HEK293T (cell line): ENCODE results near the gene STXBP2.

Experiments
- CTCF ChIA-PET: fragments of 350-600 bp; formaldehyde crosslinking; extraction: SDS; loops from one replicate; lab custom pipeline; 2021; ENCODE audit warnings: antibody characterized with exemption, inconsistent platforms; lab: Yijun Ruan, JAX
- POLR2A ChIA-PET: fragments of 350-600 bp; formaldehyde crosslinking; extraction: SDS; loops from one replicate; lab custom pipeline; 2020; ENCODE audit warnings: antibody characterized with exemption, inconsistent platforms; lab: Yijun Ruan, JAX
- DNase-seq: peaks from one replicate; pipeline ENCODE4 v3.0.0; 2012; ENCODE audit warnings: mixed read lengths; ENCODE audit errors: extremely low spot score
- ARNT ChIP-seq: fragments of 450-650 bp; IDR thresholded peaks from 2 replicates; pipeline ENCODE4 v1.6.1; 2017; ENCODE audit warnings: mild to moderate bottlenecking
- BHLHE40 ChIP-seq: fragments of 450-650 bp; IDR thresholded peaks from 2 replicates; pipeline ENCODE4 v1.6.1; 2016; ENCODE audit warnings: mild to moderate bottlenecking, moderate library complexity, borderline replicate concordance
- CTBP1 ChIP-seq: fragments of 450-650 bp; IDR thresholded peaks from 2 replicates; pipeline ENCODE4 v1.6.1; 2016; ENCODE audit warnings: borderline replicate concordance
- ELF4 ChIP-seq: fragments of 450-650 bp; IDR thresholded peaks from 2 replicates; pipeline ENCODE4 v1.6.1; 2017; ENCODE audit warnings: antibody characterized with exemption
- FOXA1 ChIP-seq: fragments of 450-650 bp; IDR thresholded peaks from 2 replicates; pipeline ENCODE4 v1.6.1; 2016; ENCODE audit warnings: mild to moderate bottlenecking
- FOXK2 ChIP-seq: fragments of 450-650 bp; IDR thresholded peaks from 2 replicates; pipeline ENCODE4 v1.6.1; 2016; ENCODE audit warnings: mild to moderate bottlenecking
- FOXM1 ChIP-seq: fragments of 450-650 bp; IDR thresholded peaks from 2 replicates; pipeline ENCODE4 v1.6.1; 2017; ENCODE audit warnings: mild to moderate bottlenecking, borderline replicate concordance
- HDGF ChIP-seq: fragments of 450-650 bp; IDR thresholded peaks from 2 replicates; pipeline ENCODE4 v1.6.1; 2017; ENCODE audit warnings: antibody characterized with exemption, borderline replicate concordance
- L3MBTL2 ChIP-seq: fragments of 450-650 bp; conservative IDR thresholded peaks from 2 replicates; pipeline ENCODE4 v1.6.1; 2016; ENCODE audit warnings: mild to moderate bottlenecking
- LEF1 ChIP-seq: fragments of 450-650 bp; IDR thresholded peaks from 2 replicates; pipeline ENCODE4 v1.6.1; 2017; ENCODE audit warnings: mild to moderate bottlenecking, borderline replicate concordance
- NFRKB ChIP-seq: fragments of 450-650 bp; IDR thresholded peaks from 2 replicates; pipeline ENCODE4 v1.6.1; 2016; ENCODE audit warnings: mild to moderate bottlenecking, moderate library complexity
- PKNOX1 ChIP-seq: fragments of 450-650 bp; IDR thresholded peaks from 2 replicates; pipeline ENCODE4 v1.6.1; 2016
- SP1 ChIP-seq: fragments of 450-650 bp; IDR thresholded peaks from 2 replicates; pipeline ENCODE4 v1.6.1; 2017
- SUZ12 ChIP-seq: fragments of 450-650 bp; IDR thresholded peaks from 2 replicates; pipeline ENCODE4 v1.6.1; 2016; ENCODE audit warnings: mild to moderate bottlenecking
- TARDBP ChIP-seq: fragments of 450-650 bp; IDR thresholded peaks from 2 replicates; pipeline ENCODE4 v1.6.1; 2016
- ZNF384 ChIP-seq: fragments of 450-650 bp; IDR thresholded peaks from 2 replicates; pipeline ENCODE4 v1.6.1; 2016

Gene STXBP2

DNA sequence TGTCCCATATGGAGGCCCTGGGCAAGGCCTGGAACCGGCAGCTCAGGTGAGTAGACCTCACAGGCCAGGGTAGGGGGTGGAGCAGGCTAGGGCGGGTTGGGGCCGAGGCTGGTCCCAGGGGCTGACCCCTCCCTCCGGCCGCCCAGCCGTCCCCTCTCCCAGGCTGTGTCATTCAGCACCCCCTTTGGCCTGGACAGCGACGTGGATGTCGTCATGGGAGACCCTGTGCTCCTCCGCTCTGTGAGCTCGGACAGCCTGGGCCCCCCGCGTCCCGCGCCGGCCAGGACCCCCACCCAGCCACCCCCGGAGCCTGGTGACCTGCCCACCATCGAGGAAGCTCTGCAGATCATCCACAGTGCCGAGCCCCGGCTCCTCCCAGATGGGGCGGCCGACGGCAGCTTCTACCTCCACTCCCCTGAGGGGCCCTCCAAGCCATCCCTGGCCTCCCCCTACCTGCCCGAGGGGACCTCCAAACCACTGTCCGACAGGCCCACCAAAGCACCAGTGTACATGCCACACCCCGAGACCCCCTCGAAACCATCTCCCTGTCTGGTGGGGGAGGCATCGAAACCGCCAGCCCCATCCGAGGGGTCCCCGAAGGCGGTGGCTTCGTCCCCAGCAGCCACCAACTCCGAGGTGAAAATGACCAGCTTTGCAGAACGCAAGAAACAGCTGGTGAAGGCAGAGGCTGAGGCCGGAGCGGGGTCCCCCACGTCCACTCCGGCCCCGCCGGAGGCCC, 25.2 kb upstream of the STXBP2 start:
- POLR2A ChIA-PET = no interaction called here
- no peak for DNase-seq
- CTCF ChIA-PET = no interaction called here
- no peak for TF ChIP-seq CTBP1
- no peak for TF ChIP-seq ARNT
- TF ChIP-seq TARDBP = no peak
- TF ChIP-seq SP1 = no peak
- no peak for TF ChIP-seq L3MBTL2

GRCh38 chr19:7612282-7613274, 24.3 kb upstream of the STXBP2 start:
- CTCF ChIA-PET = no interaction called here
- TF ChIP-seq FOXM1 = no peak
- TF ChIP-seq SUZ12 = no peak
- no peak for TF ChIP-seq PKNOX1
- no peak for TF ChIP-seq FOXK2
- TF ChIP-seq TARDBP = no peak
- no peak for TF ChIP-seq ZNF384
- TF ChIP-seq CTBP1 = no peak
- no peak for TF ChIP-seq HDGF
- TF ChIP-seq NFRKB = no peak
- TF ChIP-seq LEF1 = no peak
- TF ChIP-seq L3MBTL2 = no peak
- TF ChIP-seq FOXA1 = no peak
- DNase-seq = no peak
- POLR2A ChIA-PET = no interaction called here

GRCh38 chr19:7614859-7615741, 21.8 kb upstream of the STXBP2 start:
- no peak for DNase-seq
- TF ChIP-seq L3MBTL2 = no peak
- ChIA-PET POLR2A (no interaction called here), CTCF (no interaction called here)

DNA sequence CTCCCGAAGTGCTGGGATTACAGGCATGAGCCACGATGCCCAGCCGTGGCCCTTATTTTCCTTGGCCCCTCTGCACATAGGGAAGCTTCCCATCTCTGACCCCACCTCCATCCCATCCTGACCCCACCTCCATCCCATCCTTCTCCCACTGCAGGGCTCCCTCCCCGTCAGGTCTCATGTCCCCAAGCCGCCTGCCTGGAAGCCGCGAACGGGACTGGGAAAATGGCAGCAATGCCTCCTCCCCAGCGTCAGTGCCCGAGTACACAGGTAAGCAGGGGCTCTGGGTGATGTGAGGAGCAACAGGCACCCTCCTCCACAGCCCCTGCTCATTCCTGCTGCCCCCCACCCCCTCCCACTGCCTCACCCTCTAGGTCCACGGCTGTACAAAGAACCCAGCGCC, 19.7 kb upstream of the STXBP2 start:
- CTCF ChIA-PET = no interaction called here
- DNase-seq = no peak
- TF ChIP-seq L3MBTL2 = no peak
- TF ChIP-seq NFRKB = no peak
- no peak for TF ChIP-seq SP1
- TF ChIP-seq LEF1 = no peak
- no peak for TF ChIP-seq FOXA1
- POLR2A ChIA-PET = interaction anchor here (2.2 kb wide), 1 partner anchor 12 kb away, joined by 8 read pairs; the partner anchor contains the start of genes PET100 and XAB2

DNA sequence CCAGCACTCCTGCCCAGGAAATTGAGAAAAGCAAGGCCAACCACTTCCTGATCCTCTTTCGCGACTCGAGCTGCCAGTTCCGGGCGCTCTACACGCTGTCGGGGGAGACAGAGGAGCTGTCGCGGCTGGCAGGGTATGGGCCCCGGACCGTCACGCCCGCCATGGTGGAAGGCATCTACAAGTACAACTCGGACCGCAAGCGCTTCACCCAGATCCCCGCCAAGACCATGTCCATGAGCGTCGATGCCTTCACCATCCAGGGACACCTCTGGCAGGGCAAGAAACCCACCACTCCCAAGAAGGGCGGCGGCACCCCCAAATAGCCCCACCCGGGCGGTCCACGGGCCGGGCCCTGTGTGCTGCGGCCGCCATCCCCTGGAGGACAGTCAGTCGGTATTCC, 19.2 kb upstream of the STXBP2 start:
- ChIA-PET POLR2A (interaction anchor here (0.9 to 2.2 kb wide), 2 partner anchors 9 to 12 kb away, joined by 3 to 8 read pairs; partner anchors contain the start of genes PET100 and XAB2), CTCF (no interaction called here)
- DNase-seq = no peak
- TF ChIP-seq FOXM1 (no peak), FOXK2 (no peak), ARNT (no peak), TARDBP (no peak), NFRKB (no peak), ZNF384 (no peak), SUZ12 (no peak), HDGF (no peak), LEF1 (no peak), CTBP1 (no peak), L3MBTL2 (no peak), SP1 (no peak), ELF4 (no peak)

- CTCF ChIA-PET = no interaction called here
These were observed 18.6 kb upstream of the STXBP2 start for GRCh38 chr19:7618348-7618747.

More at GRCh38 chr19:7618348-7618747, 18.6 kb upstream of the STXBP2 start:
- no peak for DNase-seq
- no peak for TF ChIP-seq SP1
- no peak for TF ChIP-seq ELF4
- no peak for TF ChIP-seq L3MBTL2
- no peak for TF ChIP-seq HDGF
- TF ChIP-seq FOXM1 = no peak
- TF ChIP-seq PKNOX1 = no peak
- no peak for TF ChIP-seq FOXA1
- no peak for TF ChIP-seq BHLHE40
- TF ChIP-seq ZNF384 = no peak
- no peak for TF ChIP-seq LEF1
- TF ChIP-seq TARDBP = no peak
- no peak for TF ChIP-seq ARNT
- no peak for TF ChIP-seq SUZ12
- POLR2A ChIA-PET = interaction anchor here (0.9 to 2.2 kb wide), 2 partner anchors 9 to 11 kb away, joined by 3 to 8 read pairs; partner anchors contain the start of genes PET100 and XAB2
